ENCODE results near the gene EMILIN2. TPM values are rescaled to one million over a fixed set of nuclear protein-coding genes. Genes with fewer than 3 reads are reported as not detected.
A peak's percentile ranks its signal among the peaks of the same experiment; 100 is the strongest.

EMILIN2 gene
- total and polyA plus RNA-seq, 2 experiments from 2014 or later, result 10.6 to 16.8 TPM

- WGBS (ENCODE audit: low lambda C conversion rate, missing lambda C conversion rate), result 92% methylated on average over 6 of the region's 6 CpGs
- Histone ChIP-seq H3K4me1 (ENCODE audit: insufficient read depth) (peaks cover 5% of the 10 kb centered on the region), H3K4me3 (no peak overlapping the region), H4K20me1 (ENCODE audit: insufficient read depth, poor library complexity, severe bottlenecking) (no peaks in the 10 kb centered on the region), H3K27ac (no peak overlapping the region), H3K79me2 (no peaks in the 10 kb centered on the region), H3K9me3 (ENCODE audit: low read depth) (no peaks in the 10 kb centered on the region), H2AFZ (no peak overlapping the region), H3K36me3 (replicated peaks; ENCODE audit: insufficient read depth, low read depth) (no peaks in the 10 kb centered on the region), H3K9me2 (replicated peaks; ENCODE audit: insufficient read depth) (no peaks in the 10 kb centered on the region), H3K27me3 (peaks cover 29% of the 10 kb centered on the region), H3K4me2 (no peak overlapping the region)
- DNase-seq (ENCODE audit: low spot score), result no peak
- no peak for TF ChIP-seq EZH2phosphoT487 (IDR thresholded peaks at IDR 0.05; ENCODE audit: low read depth, severe bottlenecking, unreplicated experiment)
- TF ChIP-seq EZH2 (IDR thresholded peaks at IDR 0.05; ENCODE audit: borderline replicate concordance), result no peak
These were observed 3.7 kb upstream of the EMILIN2 start for GRCh38 chr18:2843146-2843545.

DNA sequence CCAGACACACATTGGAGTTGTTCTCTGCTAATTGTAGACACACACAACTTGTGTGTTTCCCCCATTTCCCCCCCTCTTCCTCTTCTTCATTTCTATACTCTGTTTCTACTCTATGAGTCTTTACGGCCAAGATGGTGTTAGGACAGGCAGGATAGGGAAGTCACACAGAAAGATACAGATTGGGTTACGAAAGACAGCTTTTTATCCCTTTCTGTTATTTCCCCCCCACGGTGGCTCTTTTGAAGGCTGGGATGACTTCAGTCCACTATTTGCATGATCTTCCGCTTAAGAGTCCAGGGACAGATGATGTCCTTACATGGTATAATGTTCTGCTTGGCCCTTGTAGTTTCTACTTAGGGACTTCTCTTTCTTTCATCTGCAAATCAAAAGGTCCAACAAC lies 1.6 kb upstream of the EMILIN2 start:
- TF ChIP-seq EZH2 (IDR thresholded peaks at IDR 0.05; ENCODE audit: borderline replicate concordance), result no peak
- TF ChIP-seq EZH2phosphoT487 (IDR thresholded peaks at IDR 0.05; ENCODE audit: low read depth, severe bottlenecking, unreplicated experiment), result no peak
- no peak overlapping the region for H3K4me2 ChIP-seq
- peaks cover 46% of the 10 kb centered on the region for H3K27me3 ChIP-seq
- no peaks in the 10 kb centered on the region for H3K36me3 ChIP-seq (replicated peaks; ENCODE audit: insufficient read depth, low read depth)
- H3K79me2 ChIP-seq, result no peaks in the 10 kb centered on the region
- WGBS (ENCODE audit: low lambda C conversion rate, missing lambda C conversion rate), result 86% methylated on average over 4 of the region's 4 CpGs
- H3K4me1 ChIP-seq (ENCODE audit: insufficient read depth), result peaks cover 5% of the 10 kb centered on the region
- H3K4me3 ChIP-seq, result no peak overlapping the region
- H2AFZ ChIP-seq, result no peak overlapping the region
- H3K9me2 ChIP-seq (replicated peaks; ENCODE audit: insufficient read depth), result no peaks in the 10 kb centered on the region
- DNase-seq (ENCODE audit: low spot score), result no peak
- H3K9me3 ChIP-seq (ENCODE audit: low read depth), result no peaks in the 10 kb centered on the region
- no peak overlapping the region for H3K27ac ChIP-seq
- no peaks in the 10 kb centered on the region for H4K20me1 ChIP-seq (ENCODE audit: insufficient read depth, poor library complexity, severe bottlenecking)

DNA sequence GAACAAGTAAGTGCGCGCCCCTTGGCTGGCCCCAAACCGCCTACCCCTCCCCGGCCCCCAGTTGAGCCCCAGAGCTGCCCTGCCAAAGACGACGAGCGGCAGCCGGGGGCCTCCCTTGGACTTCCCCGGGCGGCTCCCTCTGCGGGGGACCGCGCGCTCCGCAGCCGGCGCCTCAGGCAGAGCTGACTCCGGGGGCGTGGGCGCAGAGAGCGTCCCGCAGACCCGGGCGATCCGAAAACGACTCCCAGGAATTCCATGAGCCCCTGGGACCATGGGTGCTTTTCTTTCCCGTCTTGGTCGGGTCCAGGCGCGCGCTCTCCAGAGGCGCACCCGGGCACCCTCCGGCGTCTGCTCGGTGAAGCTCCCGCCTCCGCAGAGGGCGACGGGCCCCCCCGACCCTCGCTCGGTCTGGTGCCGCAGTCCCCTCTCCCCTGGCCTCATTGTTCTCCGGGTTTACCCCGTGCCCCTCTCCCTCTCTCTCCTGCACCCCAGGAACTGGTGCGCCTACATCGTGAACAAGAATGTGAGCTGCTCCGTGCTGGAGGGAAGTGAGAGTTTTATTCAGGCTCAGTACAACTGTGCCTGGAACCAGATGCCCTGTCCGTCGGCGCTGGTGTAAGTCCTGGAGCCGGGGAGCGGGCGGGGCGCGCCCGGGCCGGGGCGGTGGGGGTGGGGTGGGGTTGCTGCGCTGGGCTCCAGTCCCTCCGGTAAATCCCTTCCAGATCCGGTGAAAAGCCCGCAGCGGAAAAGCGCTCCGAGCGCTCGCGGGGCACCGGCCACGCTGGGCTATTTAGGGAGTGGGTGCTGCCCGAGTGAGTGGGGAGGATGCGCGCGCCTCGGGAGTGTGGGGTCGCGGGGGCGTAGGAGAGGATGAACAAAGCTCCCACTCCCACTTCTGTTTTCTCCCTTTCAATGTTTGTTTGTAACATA lies 776 bp downstream of the EMILIN2 start:
- peak; percentile 17 for TF ChIP-seq EZH2 (IDR thresholded peaks at IDR 0.05; ENCODE audit: borderline replicate concordance)
- TF ChIP-seq EZH2phosphoT487 (IDR thresholded peaks at IDR 0.05; ENCODE audit: low read depth, severe bottlenecking, unreplicated experiment), result no peak
- Histone ChIP-seq H3K4me1 (ENCODE audit: insufficient read depth) (peaks cover 5% of the 10 kb centered on the region), H4K20me1 (ENCODE audit: insufficient read depth, poor library complexity, severe bottlenecking) (no peaks in the 10 kb centered on the region), H3K4me3 (peak overlapping the region; percentile 83), H3K27ac (peak overlapping the region; percentile 76), H3K4me2 (peak overlapping the region; percentile 94), H3K9me2 (replicated peaks; ENCODE audit: insufficient read depth) (no peaks in the 10 kb centered on the region), H3K9me3 (ENCODE audit: low read depth) (no peaks in the 10 kb centered on the region), H2AFZ (peak overlapping the region; percentile 68), H3K36me3 (replicated peaks; ENCODE audit: insufficient read depth, low read depth) (no peaks in the 10 kb centered on the region), H3K27me3 (peaks cover 41% of the 10 kb centered on the region), H3K79me2 (no peaks in the 10 kb centered on the region)
- WGBS (ENCODE audit: low lambda C conversion rate, missing lambda C conversion rate), result 1% methylated on average over 36 of the region's 80 CpGs
- DNase-seq (ENCODE audit: low spot score), result peak; percentile 46

DNA sequence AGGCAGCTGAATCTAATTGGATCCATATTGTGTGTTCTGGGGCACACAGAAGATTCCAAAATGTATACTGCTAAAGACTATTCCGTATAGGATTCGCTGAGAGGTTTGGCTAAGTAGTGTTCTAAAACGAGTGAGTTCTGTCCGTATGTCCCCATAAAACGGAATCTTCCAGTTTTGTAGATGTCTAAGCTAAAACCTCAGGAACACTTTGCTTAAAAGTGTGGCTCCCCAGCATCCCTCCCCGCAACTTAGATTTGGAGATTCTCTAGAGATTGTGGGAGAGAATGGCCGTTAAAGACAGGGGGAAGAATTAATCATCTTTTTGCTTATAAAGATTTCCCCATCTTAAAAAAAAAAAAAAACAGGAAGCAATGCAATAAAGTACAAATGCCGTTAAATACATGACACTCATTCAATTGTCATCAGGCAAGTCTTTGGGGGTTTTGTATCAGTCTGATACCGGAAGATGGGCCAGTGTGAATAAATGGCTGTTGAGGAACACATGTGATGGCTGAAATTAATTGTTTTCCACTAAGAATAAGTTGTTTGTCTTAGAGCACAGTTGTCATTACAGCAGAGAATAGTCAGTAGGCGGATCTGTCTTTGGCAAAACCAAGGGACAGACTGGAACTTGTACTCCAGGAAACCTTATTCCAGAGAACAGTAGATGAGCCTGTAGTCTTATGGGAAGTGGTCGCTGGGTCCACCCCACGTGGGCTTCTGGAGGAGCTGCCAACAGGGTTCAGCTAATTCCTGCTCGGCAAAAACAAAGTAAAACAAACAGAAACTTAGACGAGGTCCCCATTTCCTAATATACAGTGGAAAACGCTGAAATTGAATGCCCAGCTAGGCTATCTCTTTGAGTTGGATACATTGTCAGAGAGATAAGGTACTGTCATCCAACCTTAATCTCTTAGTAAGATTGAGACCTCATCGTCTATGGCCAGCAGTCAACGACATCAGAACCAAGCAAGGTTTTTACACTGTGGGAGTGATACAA lies 1.7 kb downstream of the EMILIN2 start:
- Histone ChIP-seq H3K27ac (peak overlapping the region; percentile 76), H3K4me1 (ENCODE audit: insufficient read depth) (peaks cover 5% of the 10 kb centered on the region), H3K9me3 (ENCODE audit: low read depth) (no peaks in the 10 kb centered on the region), H4K20me1 (ENCODE audit: insufficient read depth, poor library complexity, severe bottlenecking) (no peaks in the 10 kb centered on the region), H3K4me3 (peak overlapping the region; percentile 83), H3K9me2 (replicated peaks; ENCODE audit: insufficient read depth) (no peaks in the 10 kb centered on the region), H3K79me2 (no peaks in the 10 kb centered on the region), H3K4me2 (peak overlapping the region; percentile 94), H2AFZ (no peak overlapping the region), H3K27me3 (peaks cover 41% of the 10 kb centered on the region), H3K36me3 (replicated peaks; ENCODE audit: insufficient read depth, low read depth) (no peaks in the 10 kb centered on the region)
- no peak for DNase-seq (ENCODE audit: low spot score)
- 31% methylated on average over 17 of the region's 17 CpGs for WGBS (ENCODE audit: low lambda C conversion rate, missing lambda C conversion rate)
- TF ChIP-seq EZH2 (IDR thresholded peaks at IDR 0.05; ENCODE audit: borderline replicate concordance) (no peak), EZH2phosphoT487 (IDR thresholded peaks at IDR 0.05; ENCODE audit: low read depth, severe bottlenecking, unreplicated experiment) (no peak)
- TF ChIP-seq, protein P1, sequence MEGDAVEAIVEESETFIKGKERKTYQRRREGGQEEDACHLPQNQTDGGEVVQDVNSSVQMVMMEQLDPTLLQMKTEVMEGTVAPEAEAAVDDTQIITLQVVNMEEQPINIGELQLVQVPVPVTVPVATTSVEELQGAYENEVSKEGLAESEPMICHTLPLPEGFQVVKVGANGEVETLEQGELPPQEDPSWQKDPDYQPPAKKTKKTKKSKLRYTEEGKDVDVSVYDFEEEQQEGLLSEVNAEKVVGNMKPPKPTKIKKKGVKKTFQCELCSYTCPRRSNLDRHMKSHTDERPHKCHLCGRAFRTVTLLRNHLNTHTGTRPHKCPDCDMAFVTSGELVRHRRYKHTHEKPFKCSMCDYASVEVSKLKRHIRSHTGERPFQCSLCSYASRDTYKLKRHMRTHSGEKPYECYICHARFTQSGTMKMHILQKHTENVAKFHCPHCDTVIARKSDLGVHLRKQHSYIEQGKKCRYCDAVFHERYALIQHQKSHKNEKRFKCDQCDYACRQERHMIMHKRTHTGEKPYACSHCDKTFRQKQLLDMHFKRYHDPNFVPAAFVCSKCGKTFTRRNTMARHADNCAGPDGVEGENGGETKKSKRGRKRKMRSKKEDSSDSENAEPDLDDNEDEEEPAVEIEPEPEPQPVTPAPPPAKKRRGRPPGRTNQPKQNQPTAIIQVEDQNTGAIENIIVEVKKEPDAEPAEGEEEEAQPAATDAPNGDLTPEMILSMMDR (IDR thresholded peaks at IDR 0.05; ENCODE audit: poor library complexity), result no peak
